ENCODE results near the gene PAXX.

Gene PAXX

DNA sequence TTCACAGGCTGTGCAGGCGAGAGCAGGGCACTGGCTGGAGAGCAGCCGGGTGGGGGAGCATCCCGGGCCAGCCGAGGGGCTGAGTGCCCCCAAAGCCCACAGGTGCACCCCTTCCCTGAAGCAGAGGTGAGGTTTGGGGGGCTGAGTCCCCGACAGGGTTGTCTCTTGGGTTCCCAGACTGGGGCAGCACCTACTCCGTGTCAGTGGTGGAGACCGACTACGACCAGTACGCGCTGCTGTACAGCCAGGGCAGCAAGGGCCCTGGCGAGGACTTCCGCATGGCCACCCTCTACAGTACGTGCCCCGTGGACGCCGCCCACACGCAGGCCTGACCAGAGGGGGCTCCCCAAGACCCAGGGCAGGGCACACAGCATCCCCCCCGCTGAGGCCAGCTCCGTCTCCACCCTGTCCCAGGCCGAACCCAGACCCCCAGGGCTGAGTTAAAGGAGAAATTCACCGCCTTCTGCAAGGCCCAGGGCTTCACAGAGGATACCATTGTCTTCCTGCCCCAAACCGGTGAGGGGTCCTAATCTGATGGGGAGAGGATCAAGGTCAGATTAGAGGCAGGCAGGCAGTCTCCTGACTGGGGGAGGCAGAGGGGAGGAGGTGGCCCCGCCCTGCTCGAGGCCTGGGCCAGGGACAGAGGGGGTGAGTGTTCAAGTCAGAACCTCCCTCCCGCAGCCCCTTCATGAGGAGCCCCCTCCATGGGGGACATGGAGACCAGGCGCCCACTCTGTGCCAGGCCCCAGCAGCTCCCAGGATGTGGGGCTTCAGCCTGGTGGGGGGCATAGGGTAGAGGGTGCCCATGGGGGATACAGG, 12.2 kb upstream of the PAXX start:
- no peak overlapping the region for H3K4me3 ChIP-seq (ENCODE audit: low read depth, low read length)
- TF ChIP-seq CTCF (IDR thresholded peaks at IDR 0.05; ENCODE audit: insufficient read depth, low read length, missing control alignments), result no peak
- ChIA-PET CTCF (no interaction called here), POLR2A (no interaction called here)
- no peak for DNase-seq (ENCODE audit: low read depth, low spot score)

DNA sequence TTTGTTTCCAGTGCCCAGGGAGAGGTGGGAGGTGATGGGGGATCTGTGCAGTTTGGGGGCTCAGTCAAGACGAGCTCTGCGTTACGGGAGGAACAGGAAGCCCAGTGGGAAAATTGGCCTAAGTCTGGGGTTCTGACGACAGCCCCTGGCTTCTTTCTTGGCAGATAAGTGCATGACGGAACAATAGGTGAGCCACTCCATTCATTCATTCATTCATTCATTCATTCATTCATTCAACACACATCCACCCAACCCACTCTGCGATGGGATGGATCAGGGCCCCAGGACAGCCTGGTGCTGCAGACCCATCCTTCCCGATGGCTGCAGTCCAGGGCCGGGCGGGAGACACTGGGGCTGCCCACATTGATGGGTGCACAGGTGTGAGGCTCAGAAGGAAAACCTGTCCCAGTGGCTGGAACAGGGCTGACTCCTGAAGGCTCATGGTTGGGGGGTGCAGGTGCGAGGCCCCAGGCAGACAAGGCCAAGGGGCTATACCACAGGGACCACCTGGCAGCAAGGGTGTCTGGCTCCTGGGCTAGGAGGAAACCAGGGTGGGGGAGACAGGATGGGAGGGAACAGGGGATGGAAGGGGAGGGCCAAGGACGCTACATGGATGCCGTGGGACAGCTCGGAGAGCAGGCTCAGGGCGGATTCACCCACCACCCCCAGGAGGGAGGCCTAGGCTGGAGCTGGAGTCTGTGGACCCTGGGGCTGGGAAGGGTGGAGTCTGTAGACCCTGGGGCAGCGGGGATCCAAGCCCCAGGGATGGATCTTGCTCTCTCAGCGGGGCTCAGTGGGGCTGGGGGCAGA, 11.3 kb upstream of the PAXX start:
- TF ChIP-seq CTCF (IDR thresholded peaks at IDR 0.05; ENCODE audit: insufficient read depth, low read length, missing control alignments), result no peak
- CTCF ChIA-PET, result interaction anchor here (0.6 kb wide), 1 partner anchor 48 kb away, joined by 3 read pairs; no protein-coding TSS in a partner anchor

GRCh38 chr9:136981588-136982231, 10.5 kb upstream of the PAXX start:
- DNase-seq (ENCODE audit: low read depth, low spot score), result no peak
- ChIA-PET POLR2A (no interaction called here), CTCF (no interaction called here)
- H3K4me3 ChIP-seq (ENCODE audit: low read depth, low read length), result no peak overlapping the region
- no peak for TF ChIP-seq CTCF (IDR thresholded peaks at IDR 0.05; ENCODE audit: insufficient read depth, low read length, missing control alignments)

More for the DNA sequence above, 11.3 kb upstream of the PAXX start:
- POLR2A ChIA-PET, result no interaction called here
- no peak overlapping the region for H3K4me3 ChIP-seq (ENCODE audit: low read depth, low read length)
- no peak for DNase-seq (ENCODE audit: low read depth, low spot score)

GRCh38 chr9:136982232-136983051, 9.8 kb upstream of the PAXX start, which contains the start of gene LCNL1:
TSS of gene LCNL1 (plus strand) at chr9:136982993. CDS start at chr9:136983587, 594 bp downstream.
- CTCF ChIA-PET, result interaction anchor here (0.9 kb wide), 1 partner anchor 64 kb away, joined by 3 read pairs; no protein-coding TSS in a partner anchor
- no peak for TF ChIP-seq CTCF (IDR thresholded peaks at IDR 0.05; ENCODE audit: insufficient read depth, low read length, missing control alignments)
- no peak for DNase-seq (ENCODE audit: low read depth, low spot score)
- POLR2A ChIA-PET, result no interaction called here
- H3K4me3 ChIP-seq (ENCODE audit: low read depth, low read length), result no peak within 1 kb of the TSS

- CTCF ChIA-PET, result interaction anchor here (0.9 kb wide), 1 partner anchor 64 kb away, joined by 3 read pairs; no protein-coding TSS in a partner anchor
- no peak for TF ChIP-seq CTCF (IDR thresholded peaks at IDR 0.05; ENCODE audit: insufficient read depth, low read length, missing control alignments)
Measured at GRCh38 chr9:136983167-136983566, 9.1 kb upstream of the PAXX start.

More at GRCh38 chr9:136983167-136983566, 9.1 kb upstream of the PAXX start:
- POLR2A ChIA-PET, result no interaction called here
- H3K4me3 ChIP-seq (ENCODE audit: low read depth, low read length), result no peak overlapping the region
- no peak for DNase-seq (ENCODE audit: low read depth, low spot score)

Measured in AG04449 (cell line).